Brain microvascular endothelial cell (primary cell): ENCODE data around the gene UHRF2.

Experiments used
- DNase-seq: peaks from one replicate; pipeline ENCODE4 v3.0.0-alpha.2; 2020
- H3K27ac ChIP-seq: fragments of 250-450 bp; sonication (Bioruptor Pico); 2 replicates; pipeline ENCODE4 v1.5.1; 2020; ENCODE audit warnings: mild to moderate bottlenecking, moderate library complexity
- H3K27me3 ChIP-seq: fragments of 250-450 bp; sonication (Bioruptor Pico); replicated peaks from 2 replicates; pipeline ENCODE4 v1.5.1; 2020; ENCODE audit warnings: mild to moderate bottlenecking
- H3K36me3 ChIP-seq: fragments of 250-450 bp; sonication (Bioruptor Pico); replicated peaks from 2 replicates; pipeline ENCODE4 v1.5.1; 2020; ENCODE audit warnings: mild to moderate bottlenecking
- H3K4me3 ChIP-seq: 2 replicates; pipeline ENCODE4 v1.5.1; 2011; ENCODE audit warnings: low read depth, mild to moderate bottlenecking, control low read depth, low read length, moderate library complexity
- in situ Hi-C: cut with HindIII; loops from 2 replicates; pipeline ENCODE4 v1.10.0; 2017; ENCODE audit warnings: low sequenced_read_pairs, low pct_ligation_motif_present
- TF ChIP-seq, protein P1 (sequence below): IDR thresholded peaks from 2 replicates; pipeline ENCODE4 v1.5.1; 2011; ENCODE audit warnings: low read depth, mild to moderate bottlenecking, moderate library complexity, low read length, control low read depth, inconsistent platforms; ENCODE audit errors: missing control alignments

Gene UHRF2

GRCh38 chr9:6543204-6543603 lies 130.2 kb downstream of the UHRF2 start:
- in situ Hi-C loops, result no loop called here

DNA sequence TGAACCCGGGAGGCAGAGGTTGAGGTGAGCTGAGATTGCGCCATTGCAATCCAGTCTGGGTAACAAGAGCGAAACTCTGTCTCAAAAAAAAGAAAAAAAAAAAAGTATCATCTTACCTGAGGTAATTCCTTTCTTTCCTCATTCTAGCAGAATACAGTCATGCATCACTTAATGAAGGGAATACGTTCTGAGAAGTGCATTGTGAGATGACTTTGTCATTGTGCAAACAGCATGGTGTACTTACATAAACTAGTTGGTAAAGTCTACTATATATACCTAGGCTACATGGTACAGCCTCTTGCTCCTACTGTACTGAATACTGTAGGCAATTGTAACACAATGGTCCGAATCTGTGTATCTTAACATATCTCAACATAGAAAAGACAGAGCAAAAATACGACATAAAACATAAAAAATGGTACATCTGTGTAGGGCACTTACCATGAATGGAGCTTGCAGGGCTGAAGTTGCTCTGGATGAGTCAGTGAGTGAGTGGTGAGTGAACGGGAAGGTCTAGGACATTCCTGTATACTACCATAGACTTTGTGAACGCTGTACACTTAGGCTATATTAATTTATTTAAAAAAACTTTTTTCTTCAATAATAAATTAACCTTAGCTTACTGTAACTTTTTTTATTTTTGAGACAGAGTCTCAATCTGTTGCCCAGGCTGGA lies 132.2 kb downstream of the UHRF2 start:
- in situ Hi-C loops, result no loop called here
- no peaks in the 10 kb centered on the region for H3K27me3 ChIP-seq
- no peaks in the 10 kb centered on the region for H3K36me3 ChIP-seq
- no peak overlapping the region for H3K4me3 ChIP-seq
- TF ChIP-seq, protein P1, sequence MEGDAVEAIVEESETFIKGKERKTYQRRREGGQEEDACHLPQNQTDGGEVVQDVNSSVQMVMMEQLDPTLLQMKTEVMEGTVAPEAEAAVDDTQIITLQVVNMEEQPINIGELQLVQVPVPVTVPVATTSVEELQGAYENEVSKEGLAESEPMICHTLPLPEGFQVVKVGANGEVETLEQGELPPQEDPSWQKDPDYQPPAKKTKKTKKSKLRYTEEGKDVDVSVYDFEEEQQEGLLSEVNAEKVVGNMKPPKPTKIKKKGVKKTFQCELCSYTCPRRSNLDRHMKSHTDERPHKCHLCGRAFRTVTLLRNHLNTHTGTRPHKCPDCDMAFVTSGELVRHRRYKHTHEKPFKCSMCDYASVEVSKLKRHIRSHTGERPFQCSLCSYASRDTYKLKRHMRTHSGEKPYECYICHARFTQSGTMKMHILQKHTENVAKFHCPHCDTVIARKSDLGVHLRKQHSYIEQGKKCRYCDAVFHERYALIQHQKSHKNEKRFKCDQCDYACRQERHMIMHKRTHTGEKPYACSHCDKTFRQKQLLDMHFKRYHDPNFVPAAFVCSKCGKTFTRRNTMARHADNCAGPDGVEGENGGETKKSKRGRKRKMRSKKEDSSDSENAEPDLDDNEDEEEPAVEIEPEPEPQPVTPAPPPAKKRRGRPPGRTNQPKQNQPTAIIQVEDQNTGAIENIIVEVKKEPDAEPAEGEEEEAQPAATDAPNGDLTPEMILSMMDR, result no peak
- no peak overlapping the region for H3K27ac ChIP-seq
- peak; percentile 66 for DNase-seq

More at GRCh38 chr9:6543204-6543603, 130.2 kb downstream of the UHRF2 start:
- Histone ChIP-seq H3K4me3 (no peak overlapping the region), H3K27ac (no peak overlapping the region), H3K27me3 (no peaks in the 10 kb centered on the region), H3K36me3 (no peaks in the 10 kb centered on the region)
- no peak for DNase-seq
- TF ChIP-seq, protein P1, result no peak

GRCh38 chr9:6549106-6549800 lies 136.3 kb downstream of the UHRF2 start:
- no peak for DNase-seq
- Histone ChIP-seq H3K27ac (no peak overlapping the region), H3K36me3 (no peaks in the 10 kb centered on the region), H3K27me3 (no peaks in the 10 kb centered on the region), H3K4me3 (no peak overlapping the region)
- TF ChIP-seq, protein P1, result no peak
- in situ Hi-C loops, result no loop called here

DNA sequence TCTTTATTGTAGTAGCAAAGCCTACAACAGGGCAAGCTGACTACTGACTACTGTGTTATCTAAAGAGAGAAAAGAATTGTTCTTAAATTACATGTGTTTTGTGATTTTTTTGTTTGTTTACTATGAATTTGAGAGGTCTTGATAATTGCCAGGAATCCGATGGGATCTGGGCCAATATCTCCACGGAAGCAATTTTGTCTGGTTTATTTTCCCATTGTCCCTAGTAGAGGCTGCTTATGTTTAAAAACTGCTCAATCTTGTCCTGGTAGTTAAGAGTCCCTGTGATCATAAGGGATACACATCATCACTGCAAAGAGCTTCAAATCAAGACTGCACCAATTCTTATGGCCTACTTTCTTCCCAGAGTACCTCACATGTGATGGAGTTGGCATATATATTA lies 138.1 kb downstream of the UHRF2 start:
- Histone ChIP-seq H3K36me3 (no peaks in the 10 kb centered on the region), H3K27me3 (no peaks in the 10 kb centered on the region), H3K4me3 (no peak overlapping the region), H3K27ac (no peak overlapping the region)
- in situ Hi-C loops, result no loop called here
- TF ChIP-seq, protein P1, result no peak
- DNase-seq, result no peak

GRCh38 chr9:6552033-6552432 lies 139.0 kb downstream of the UHRF2 start:
- no peak overlapping the region for H3K4me3 ChIP-seq
- H3K36me3 ChIP-seq, result no peaks in the 10 kb centered on the region
- TF ChIP-seq, protein P1, result peak; percentile 69
- H3K27ac ChIP-seq, result peak overlapping the region; percentile 71
- in situ Hi-C loops, result no loop called here
- no peaks in the 10 kb centered on the region for H3K27me3 ChIP-seq
- DNase-seq, result peak; percentile 52
